GM23338 (cell line): ENCODE results near the gene CCL13.

Experiments
- CREB1 ChIP-seq: fragments of 250-450 bp; sonication (Bioruptor Pico); IDR thresholded peaks from 2 replicates; pipeline ENCODE4 v1.5.0; 2020; ENCODE audit warnings: low read depth, mild to moderate bottlenecking, moderate library complexity
- EZH2 ChIP-seq: fragments of 200-600 bp; sonication (generic); IDR thresholded peaks from one replicate; pipeline ENCODE4 v1.8.0; 2017; ENCODE audit warnings: antibody characterized with exemption, mild to moderate bottlenecking, low read depth; ENCODE audit not compliant: unreplicated experiment
- JUNB ChIP-seq: IDR thresholded peaks from one replicate; pipeline ENCODE4 v1.6.1; 2016; ENCODE audit warnings: antibody characterized with exemption; ENCODE audit not compliant: unreplicated experiment
- TF ChIP-seq, protein P1 (sequence below), 2 experiments: fragments of 200-600 bp in 1 of 2; sonication (generic) in 1 of 2; conservative IDR thresholded peaks; 2 replicates each; pipeline versions ENCODE4 v1.5.1 to v1.6.1; 2016 to 2017; ENCODE audit warnings: antibody characterized with exemption in 2 of 2, low read depth in 2 of 2, mild to moderate bottlenecking in 2 of 2, moderate library complexity in 1 of 2
- TF ChIP-seq, protein P2 (sequence below): IDR thresholded peaks from one replicate; pipeline ENCODE4 v1.6.1; 2018; ENCODE audit warnings: antibody characterized with exemption; ENCODE audit not compliant: unreplicated experiment

DNA sequence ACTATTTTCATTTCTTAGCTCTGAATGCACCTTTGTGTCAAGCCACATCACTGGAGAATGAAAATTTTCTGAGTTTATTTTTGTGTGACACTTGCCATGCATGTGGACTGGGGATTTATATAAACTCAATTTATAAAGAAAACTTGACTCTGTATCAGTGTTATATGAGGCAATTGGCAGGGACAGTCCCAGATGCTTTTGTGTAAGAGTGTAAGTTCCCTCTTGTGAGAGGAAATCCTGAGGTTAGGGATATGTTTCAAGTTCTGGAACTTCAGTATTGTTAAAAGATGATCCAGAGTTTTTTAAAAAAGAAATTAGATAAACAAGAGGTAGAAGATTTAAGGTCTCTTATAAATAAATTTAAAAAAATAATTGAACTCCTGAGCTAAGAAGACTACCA lies 47.9 kb upstream of the CCL13 start:
- TF ChIP-seq, protein P1, sequence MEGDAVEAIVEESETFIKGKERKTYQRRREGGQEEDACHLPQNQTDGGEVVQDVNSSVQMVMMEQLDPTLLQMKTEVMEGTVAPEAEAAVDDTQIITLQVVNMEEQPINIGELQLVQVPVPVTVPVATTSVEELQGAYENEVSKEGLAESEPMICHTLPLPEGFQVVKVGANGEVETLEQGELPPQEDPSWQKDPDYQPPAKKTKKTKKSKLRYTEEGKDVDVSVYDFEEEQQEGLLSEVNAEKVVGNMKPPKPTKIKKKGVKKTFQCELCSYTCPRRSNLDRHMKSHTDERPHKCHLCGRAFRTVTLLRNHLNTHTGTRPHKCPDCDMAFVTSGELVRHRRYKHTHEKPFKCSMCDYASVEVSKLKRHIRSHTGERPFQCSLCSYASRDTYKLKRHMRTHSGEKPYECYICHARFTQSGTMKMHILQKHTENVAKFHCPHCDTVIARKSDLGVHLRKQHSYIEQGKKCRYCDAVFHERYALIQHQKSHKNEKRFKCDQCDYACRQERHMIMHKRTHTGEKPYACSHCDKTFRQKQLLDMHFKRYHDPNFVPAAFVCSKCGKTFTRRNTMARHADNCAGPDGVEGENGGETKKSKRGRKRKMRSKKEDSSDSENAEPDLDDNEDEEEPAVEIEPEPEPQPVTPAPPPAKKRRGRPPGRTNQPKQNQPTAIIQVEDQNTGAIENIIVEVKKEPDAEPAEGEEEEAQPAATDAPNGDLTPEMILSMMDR (conservative IDR thresholded peaks at IDR 0.05; ENCODE audit: low read depth in 2 of 2), result no peak
- TF ChIP-seq, protein P2, sequence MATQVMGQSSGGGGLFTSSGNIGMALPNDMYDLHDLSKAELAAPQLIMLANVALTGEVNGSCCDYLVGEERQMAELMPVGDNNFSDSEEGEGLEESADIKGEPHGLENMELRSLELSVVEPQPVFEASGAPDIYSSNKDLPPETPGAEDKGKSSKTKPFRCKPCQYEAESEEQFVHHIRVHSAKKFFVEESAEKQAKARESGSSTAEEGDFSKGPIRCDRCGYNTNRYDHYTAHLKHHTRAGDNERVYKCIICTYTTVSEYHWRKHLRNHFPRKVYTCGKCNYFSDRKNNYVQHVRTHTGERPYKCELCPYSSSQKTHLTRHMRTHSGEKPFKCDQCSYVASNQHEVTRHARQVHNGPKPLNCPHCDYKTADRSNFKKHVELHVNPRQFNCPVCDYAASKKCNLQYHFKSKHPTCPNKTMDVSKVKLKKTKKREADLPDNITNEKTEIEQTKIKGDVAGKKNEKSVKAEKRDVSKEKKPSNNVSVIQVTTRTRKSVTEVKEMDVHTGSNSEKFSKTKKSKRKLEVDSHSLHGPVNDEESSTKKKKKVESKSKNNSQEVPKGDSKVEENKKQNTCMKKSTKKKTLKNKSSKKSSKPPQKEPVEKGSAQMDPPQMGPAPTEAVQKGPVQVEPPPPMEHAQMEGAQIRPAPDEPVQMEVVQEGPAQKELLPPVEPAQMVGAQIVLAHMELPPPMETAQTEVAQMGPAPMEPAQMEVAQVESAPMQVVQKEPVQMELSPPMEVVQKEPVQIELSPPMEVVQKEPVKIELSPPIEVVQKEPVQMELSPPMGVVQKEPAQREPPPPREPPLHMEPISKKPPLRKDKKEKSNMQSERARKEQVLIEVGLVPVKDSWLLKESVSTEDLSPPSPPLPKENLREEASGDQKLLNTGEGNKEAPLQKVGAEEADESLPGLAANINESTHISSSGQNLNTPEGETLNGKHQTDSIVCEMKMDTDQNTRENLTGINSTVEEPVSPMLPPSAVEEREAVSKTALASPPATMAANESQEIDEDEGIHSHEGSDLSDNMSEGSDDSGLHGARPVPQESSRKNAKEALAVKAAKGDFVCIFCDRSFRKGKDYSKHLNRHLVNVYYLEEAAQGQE, result no peak
- no peak for TF ChIP-seq EZH2
- no peak for TF ChIP-seq CREB1
- TF ChIP-seq JUNB, result no peak
